KMS-11 (cell line): ENCODE results near the gene SIGLEC5.

ENCODE experiments used
- H2AFZ ChIP-seq: fragments of 200-600 bp; sonication (generic); 2 replicates; pipeline ENCODE4 v1.6.1; 2016; ENCODE audit warnings: antibody characterized with exemption, mixed run types, low read depth
- H3K27ac ChIP-seq: fragments of 200-600 bp; sonication (generic); 2 replicates; pipeline ENCODE4 v1.6.1; 2016; ENCODE audit warnings: mild to moderate bottlenecking, mixed run types
- H3K27me3 ChIP-seq: fragments of 200-600 bp; sonication (generic); 2 replicates; pipeline ENCODE4 v1.6.1; 2017; ENCODE audit warnings: mild to moderate bottlenecking, low read depth, mixed run types, moderate library complexity; ENCODE audit not compliant: insufficient read depth
- H3K36me3 ChIP-seq: fragments of 200-600 bp; sonication (generic); 2 replicates; pipeline ENCODE4 v1.6.1; 2017; ENCODE audit warnings: mild to moderate bottlenecking, mixed run types; ENCODE audit not compliant: insufficient read depth
- H3K4me1 ChIP-seq: fragments of 200-600 bp; sonication (generic); 2 replicates; pipeline ENCODE4 v1.6.1; 2016; ENCODE audit warnings: mild to moderate bottlenecking, low read depth, mixed run types; ENCODE audit not compliant: poor library complexity, severe bottlenecking
- H3K4me2 ChIP-seq: fragments of 200-600 bp; sonication (generic); 2 replicates; pipeline ENCODE4 v1.7.0; 2016; ENCODE audit warnings: mild to moderate bottlenecking, mixed run types
- H3K4me3 ChIP-seq: fragments of 200-600 bp; sonication (generic); IDR thresholded peaks from 2 replicates; pipeline ENCODE4 v1.6.1; 2017; ENCODE audit warnings: low read depth, low read length, mixed read lengths; ENCODE audit not compliant: insufficient read depth
- H3K79me2 ChIP-seq: fragments of 200-600 bp; sonication (generic); 2 replicates; pipeline ENCODE4 v1.6.1; 2016; ENCODE audit warnings: low read depth, mixed run types; ENCODE audit not compliant: insufficient read depth
- H3K9ac ChIP-seq: fragments of 200-600 bp; sonication (generic); 2 replicates; pipeline ENCODE4 v1.6.1; 2016; ENCODE audit warnings: mild to moderate bottlenecking, mixed run types
- H4K20me1 ChIP-seq: fragments of 200-600 bp; sonication (generic); 2 replicates; pipeline ENCODE4 v1.6.1; 2016; ENCODE audit warnings: mild to moderate bottlenecking, mixed run types; ENCODE audit not compliant: insufficient read depth
- TF ChIP-seq, protein P1 (sequence below): fragments of 200-600 bp; sonication (generic); conservative IDR thresholded peaks from 2 replicates; pipeline ENCODE4 v1.6.1; 2017; ENCODE audit warnings: low read depth, mild to moderate bottlenecking, antibody characterized with exemption, low read length, moderate library complexity, mixed read lengths

Gene SIGLEC5

GRCh38 chr19:51586799-51587198, 43.4 kb downstream of the SIGLEC5 start:
- no peaks in the 10 kb centered on the region for H3K79me2 ChIP-seq
- H4K20me1 ChIP-seq = no peaks in the 10 kb centered on the region
- TF ChIP-seq, protein P1, sequence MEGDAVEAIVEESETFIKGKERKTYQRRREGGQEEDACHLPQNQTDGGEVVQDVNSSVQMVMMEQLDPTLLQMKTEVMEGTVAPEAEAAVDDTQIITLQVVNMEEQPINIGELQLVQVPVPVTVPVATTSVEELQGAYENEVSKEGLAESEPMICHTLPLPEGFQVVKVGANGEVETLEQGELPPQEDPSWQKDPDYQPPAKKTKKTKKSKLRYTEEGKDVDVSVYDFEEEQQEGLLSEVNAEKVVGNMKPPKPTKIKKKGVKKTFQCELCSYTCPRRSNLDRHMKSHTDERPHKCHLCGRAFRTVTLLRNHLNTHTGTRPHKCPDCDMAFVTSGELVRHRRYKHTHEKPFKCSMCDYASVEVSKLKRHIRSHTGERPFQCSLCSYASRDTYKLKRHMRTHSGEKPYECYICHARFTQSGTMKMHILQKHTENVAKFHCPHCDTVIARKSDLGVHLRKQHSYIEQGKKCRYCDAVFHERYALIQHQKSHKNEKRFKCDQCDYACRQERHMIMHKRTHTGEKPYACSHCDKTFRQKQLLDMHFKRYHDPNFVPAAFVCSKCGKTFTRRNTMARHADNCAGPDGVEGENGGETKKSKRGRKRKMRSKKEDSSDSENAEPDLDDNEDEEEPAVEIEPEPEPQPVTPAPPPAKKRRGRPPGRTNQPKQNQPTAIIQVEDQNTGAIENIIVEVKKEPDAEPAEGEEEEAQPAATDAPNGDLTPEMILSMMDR = no peak
- no peak overlapping the region for H3K9ac ChIP-seq
- no peak overlapping the region for H2AFZ ChIP-seq
- no peaks in the 10 kb centered on the region for H3K36me3 ChIP-seq
- H3K4me3 ChIP-seq = no peak overlapping the region
- H3K4me1 ChIP-seq = no peaks in the 10 kb centered on the region
- H3K27me3 ChIP-seq = no peaks in the 10 kb centered on the region; the same call in 1 of the 2 replicates
- H3K4me2 ChIP-seq = no peak overlapping the region
- no peak overlapping the region for H3K27ac ChIP-seq

DNA sequence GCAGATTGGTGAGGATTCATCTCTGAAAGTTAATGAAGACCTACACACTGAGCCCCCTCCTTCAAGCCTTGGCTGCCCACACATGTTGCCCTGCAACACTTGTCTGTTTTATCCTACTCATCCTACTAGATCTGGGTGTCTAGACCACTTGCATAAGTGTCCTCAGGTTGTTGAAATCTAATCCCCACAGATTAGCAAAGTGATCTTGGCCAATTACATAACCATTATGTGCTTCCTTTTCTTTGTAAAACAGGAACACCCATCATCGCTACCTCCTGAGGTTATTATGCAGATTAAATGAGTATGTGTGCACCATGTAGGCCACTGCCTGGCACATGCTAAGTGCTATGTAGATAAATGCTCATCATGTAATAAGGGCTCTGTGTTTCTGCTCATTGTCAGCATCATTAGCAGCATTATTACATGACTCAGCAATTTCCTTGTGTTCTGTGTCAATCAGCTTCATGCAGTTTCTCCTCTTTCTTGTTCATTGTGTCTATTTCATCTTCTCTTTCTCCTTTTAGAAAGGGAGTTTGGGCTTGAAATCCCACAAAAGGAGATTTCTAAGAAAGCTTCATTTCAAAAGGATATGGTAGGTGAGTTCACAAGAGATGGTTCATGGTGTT, 44.0 kb downstream of the SIGLEC5 start:
- Histone ChIP-seq H3K79me2 (no peaks in the 10 kb centered on the region), H2AFZ (no peak overlapping the region), H3K4me3 (no peak overlapping the region), H3K4me1 (no peaks in the 10 kb centered on the region), H3K27ac (no peak overlapping the region), H3K9ac (no peak overlapping the region), H3K4me2 (no peak overlapping the region), H3K27me3 (no peaks in the 10 kb centered on the region; the same call in 1 of the 2 replicates), H4K20me1 (no peaks in the 10 kb centered on the region), H3K36me3 (no peaks in the 10 kb centered on the region)
- TF ChIP-seq, protein P1 = no peak

GRCh38 chr19:51576850-51577249, 53.4 kb downstream of the SIGLEC5 start:
- Histone ChIP-seq H3K4me1 (no peaks in the 10 kb centered on the region), H2AFZ (no peak overlapping the region), H3K36me3 (no peaks in the 10 kb centered on the region), H4K20me1 (no peaks in the 10 kb centered on the region), H3K4me3 (no peak overlapping the region), H3K4me2 (no peak overlapping the region), H3K27me3 (no peaks in the 10 kb centered on the region), H3K27ac (no peak overlapping the region), H3K9ac (no peak overlapping the region), H3K79me2 (no peaks in the 10 kb centered on the region)
- TF ChIP-seq, protein P1 = no peak

- Histone ChIP-seq H3K4me1 (no peaks in the 10 kb centered on the region), H3K27me3 (no peaks in the 10 kb centered on the region), H2AFZ (no peak overlapping the region), H3K9ac (no peak overlapping the region), H4K20me1 (no peaks in the 10 kb centered on the region), H3K36me3 (no peaks in the 10 kb centered on the region), H3K4me2 (no peak overlapping the region), H3K79me2 (no peaks in the 10 kb centered on the region), H3K4me3 (no peak overlapping the region), H3K27ac (no peak overlapping the region)
- TF ChIP-seq, protein P1 = no peak
Measured at GRCh38 chr19:51573331-51573730, 56.9 kb downstream of the SIGLEC5 start.
